ENCODE data around the gene IPO8. TPM values are rescaled to one million over a fixed set of nuclear protein-coding genes. Genes with fewer than 3 reads are reported as not detected.
A peak's percentile ranks its signal among the peaks of the same experiment; 100 is the strongest.
"Not testable (repeated sequence)": the region's sequence is repeated elsewhere in the genome, so short reads cannot be mapped to it uniquely, and the experiment has no call there.

IPO8 gene
- total RNA-seq, 1 experiment from 2014 or later = 48.0 TPM

DNA sequence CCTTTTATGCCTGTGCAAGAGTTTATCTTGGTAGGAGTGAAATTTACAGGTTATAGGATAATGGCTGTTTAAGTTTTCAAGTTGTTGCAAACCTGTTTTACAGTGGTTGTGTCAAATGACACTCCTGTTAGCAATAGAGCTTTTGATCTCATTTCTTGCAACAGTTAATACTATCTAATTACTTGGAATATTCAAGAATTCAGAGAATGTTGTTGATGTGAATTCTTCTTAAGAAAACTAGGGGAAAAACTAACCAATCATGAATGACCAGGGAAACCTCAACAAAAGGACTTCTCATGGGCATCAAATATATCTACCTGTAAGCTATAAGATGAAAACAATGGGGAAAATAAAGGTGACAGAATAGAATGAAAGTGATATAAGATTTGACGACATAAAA is 85.0 kb downstream of the IPO8 start:
- H2AK5ac ChIP-seq (ENCODE audit: insufficient read length, low read length) = no peak overlapping the region
- H2BK5ac ChIP-seq (ENCODE audit: insufficient read length, low read length) = no peak overlapping the region
- TF ChIP-seq, protein P1, sequence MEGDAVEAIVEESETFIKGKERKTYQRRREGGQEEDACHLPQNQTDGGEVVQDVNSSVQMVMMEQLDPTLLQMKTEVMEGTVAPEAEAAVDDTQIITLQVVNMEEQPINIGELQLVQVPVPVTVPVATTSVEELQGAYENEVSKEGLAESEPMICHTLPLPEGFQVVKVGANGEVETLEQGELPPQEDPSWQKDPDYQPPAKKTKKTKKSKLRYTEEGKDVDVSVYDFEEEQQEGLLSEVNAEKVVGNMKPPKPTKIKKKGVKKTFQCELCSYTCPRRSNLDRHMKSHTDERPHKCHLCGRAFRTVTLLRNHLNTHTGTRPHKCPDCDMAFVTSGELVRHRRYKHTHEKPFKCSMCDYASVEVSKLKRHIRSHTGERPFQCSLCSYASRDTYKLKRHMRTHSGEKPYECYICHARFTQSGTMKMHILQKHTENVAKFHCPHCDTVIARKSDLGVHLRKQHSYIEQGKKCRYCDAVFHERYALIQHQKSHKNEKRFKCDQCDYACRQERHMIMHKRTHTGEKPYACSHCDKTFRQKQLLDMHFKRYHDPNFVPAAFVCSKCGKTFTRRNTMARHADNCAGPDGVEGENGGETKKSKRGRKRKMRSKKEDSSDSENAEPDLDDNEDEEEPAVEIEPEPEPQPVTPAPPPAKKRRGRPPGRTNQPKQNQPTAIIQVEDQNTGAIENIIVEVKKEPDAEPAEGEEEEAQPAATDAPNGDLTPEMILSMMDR (conservative IDR thresholded peaks at IDR 0.05) = no peak
- no peaks in the 10 kb centered on the region for H3K79me2 ChIP-seq (ENCODE audit: insufficient read depth, low read length)
- no peak overlapping the region for H4K8ac ChIP-seq (replicated peaks; ENCODE audit: insufficient read length, low read depth, low read length)
- H4K20me1 ChIP-seq (ENCODE audit: control insufficient read depth, insufficient read depth, insufficient read length) = no peaks in the 10 kb centered on the region
- H3K56ac ChIP-seq (ENCODE audit: insufficient read length, low read depth, low read length) = no peak overlapping the region
- H3K23me2 ChIP-seq (ENCODE audit: insufficient read length, low read depth, low read length, poor library complexity, severe bottlenecking) = no peaks in the 10 kb centered on the region
- no peak overlapping the region for H2BK15ac ChIP-seq (ENCODE audit: low read depth, low read length)
- H2AFZ ChIP-seq (ENCODE audit: low read length) = no peak overlapping the region
- H3K27ac Mint-ChIP-seq = peak overlapping the region in 1 of 3 experiments; percentile 54; a peak in 1 of 7 replicates
- no peak for DNase-seq
- H3K4me3 Mint-ChIP-seq = no peak overlapping the region
- H3K9me3 ChIP-seq (ENCODE audit: control insufficient read depth, low read depth, low read length) = no peaks in the 10 kb centered on the region
- no peak overlapping the region for H4K5ac ChIP-seq (ENCODE audit: insufficient read length, low read depth, low read length)
- no peaks in the 10 kb centered on the region for H3K27me3 ChIP-seq (ENCODE audit: insufficient read depth, low read length)
- H3T11ph ChIP-seq (ENCODE audit: low read length) = no peak overlapping the region
- H3K36me3 Mint-ChIP-seq (ENCODE audit: insufficient read depth in 1 of 3, low read depth in 3 of 3) = peaks cover 1 to 6% (median 3%) of the 10 kb centered on the region in 3 experiments; a peak in 4 of 7 replicates
- H3K18ac ChIP-seq (ENCODE audit: insufficient read length, low read depth, low read length) = no peak overlapping the region
- H3K9ac ChIP-seq (ENCODE audit: extremely low read depth, insufficient read length, low read length) = no peak overlapping the region
- H2BK20ac ChIP-seq (ENCODE audit: low read depth, low read length, poor library complexity, severe bottlenecking) = no peak overlapping the region
- no peaks in the 10 kb centered on the region for H3K79me1 ChIP-seq (ENCODE audit: insufficient read depth, low read depth, low read length, poor library complexity, severe bottlenecking)
- H4K91ac ChIP-seq (ENCODE audit: insufficient read length, low read depth, low read length) = no peak overlapping the region
- no peaks in the 10 kb centered on the region; the same call in none of the 2 replicates for H3K27me3 Mint-ChIP-seq (ENCODE audit: low read depth)
- H3K14ac ChIP-seq (ENCODE audit: insufficient read depth, low read length) = no peak overlapping the region
- H3K9me3 Mint-ChIP-seq = peaks cover 5 to 9% of the 10 kb centered on the region in 2 experiments; a peak in 4 of 5 replicates
- H3K4ac ChIP-seq (ENCODE audit: low read depth, low read length) = no peak overlapping the region
- H3K4me2 ChIP-seq (ENCODE audit: insufficient read depth, insufficient read length, low read length) = no peak overlapping the region
- no peak overlapping the region for H3K23ac ChIP-seq (ENCODE audit: insufficient read length, low read depth, low read length)
- H2BK12ac ChIP-seq (ENCODE audit: insufficient read length, low read depth, low read length) = no peak overlapping the region
- no CpG with 5 or more reads among the region's 1 CpG for WGBS (ENCODE audit: extremely low coverage, insufficient read length, low lambda C conversion rate)
- no peak overlapping the region for H2BK120ac ChIP-seq (ENCODE audit: low read depth, low read length, poor library complexity, severe bottlenecking)
- no peaks in the 10 kb centered on the region for H3K4me1 ChIP-seq (ENCODE audit: insufficient read depth, low read length)
- H3K27ac ChIP-seq (ENCODE audit: insufficient read length, low read depth, low read length) = no peak overlapping the region
- H3K4me1 Mint-ChIP-seq = peaks cover 4% of the 10 kb centered on the region in 2 experiments; a peak in 3 of 4 replicates

DNA sequence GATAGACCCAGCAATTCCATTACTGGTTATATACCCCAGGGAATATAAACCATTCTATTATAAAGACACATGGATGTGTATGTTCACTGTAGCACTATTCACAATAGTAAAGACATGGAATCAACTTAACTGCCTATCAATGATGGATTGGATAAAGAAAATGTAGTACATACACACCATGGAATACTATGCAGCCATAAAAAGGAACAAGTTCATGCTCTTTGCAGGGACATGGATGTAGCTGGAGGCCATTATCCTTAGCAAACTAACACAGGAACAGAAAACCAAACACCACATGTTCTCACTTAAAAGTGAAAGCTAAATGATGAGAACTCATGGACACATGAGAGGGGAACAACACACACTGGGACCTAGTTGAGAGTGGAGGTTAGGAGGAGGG is 85.8 kb downstream of the IPO8 start:
- H4K5ac ChIP-seq (ENCODE audit: insufficient read length, low read depth, low read length); H3K23ac ChIP-seq (ENCODE audit: insufficient read length, low read depth, low read length); H3K27ac Mint-ChIP-seq; H3T11ph ChIP-seq (ENCODE audit: low read length); DNase-seq; H2BK5ac ChIP-seq (ENCODE audit: insufficient read length, low read length); H3K4me3 Mint-ChIP-seq; H3K56ac ChIP-seq (ENCODE audit: insufficient read length, low read depth, low read length); H4K91ac ChIP-seq (ENCODE audit: insufficient read length, low read depth, low read length); H3K79me2 ChIP-seq (ENCODE audit: insufficient read depth, low read length); H3K9ac ChIP-seq (ENCODE audit: extremely low read depth, insufficient read length, low read length); H2AK5ac ChIP-seq (ENCODE audit: insufficient read length, low read length); H4K8ac ChIP-seq (replicated peaks; ENCODE audit: insufficient read length, low read depth, low read length); H2BK120ac ChIP-seq (ENCODE audit: low read depth, low read length, poor library complexity, severe bottlenecking); H3K27ac ChIP-seq (ENCODE audit: insufficient read length, low read depth, low read length); H3K4me2 ChIP-seq (ENCODE audit: insufficient read depth, insufficient read length, low read length); H3K27me3 Mint-ChIP-seq (ENCODE audit: low read depth); H2BK15ac ChIP-seq (ENCODE audit: low read depth, low read length); H3K4ac ChIP-seq (ENCODE audit: low read depth, low read length); H3K9me3 Mint-ChIP-seq; H2BK12ac ChIP-seq (ENCODE audit: insufficient read length, low read depth, low read length); H3K4me1 Mint-ChIP-seq; H3K36me3 Mint-ChIP-seq (ENCODE audit: insufficient read depth in 1 of 3, low read depth in 3 of 3); H3K18ac ChIP-seq (ENCODE audit: insufficient read length, low read depth, low read length); H3K4me1 ChIP-seq (ENCODE audit: insufficient read depth, low read length); H3K14ac ChIP-seq (ENCODE audit: insufficient read depth, low read length); H3K9me3 ChIP-seq (ENCODE audit: control insufficient read depth, low read depth, low read length); H4K20me1 ChIP-seq (ENCODE audit: control insufficient read depth, insufficient read depth, insufficient read length); H3K23me2 ChIP-seq (ENCODE audit: insufficient read length, low read depth, low read length, poor library complexity, severe bottlenecking); H2BK20ac ChIP-seq (ENCODE audit: low read depth, low read length, poor library complexity, severe bottlenecking); H3K79me1 ChIP-seq (ENCODE audit: insufficient read depth, low read depth, low read length, poor library complexity, severe bottlenecking); H2AFZ ChIP-seq (ENCODE audit: low read length); H3K27me3 ChIP-seq (ENCODE audit: insufficient read depth, low read length): not testable (repeated sequence)

All from H9 (cell line).